Panc1 (cell line): Measurements from ENCODE around the gene ZFYVE21. TPM values are rescaled to one million over a fixed set of nuclear protein-coding genes. Genes with fewer than 3 reads are reported as not detected.

ENCODE experiments used
- ATAC-seq: fragments of 200-7000 bp; cut with Tn5 transposase; 2 replicates; pipeline ENCODE4 v1.9.1; 2020; ENCODE audit warnings: mild to moderate bottlenecking, moderate library complexity
- BruUV-seq: library from RNA; stranded (reverse); fragments of 400-500 nt; replicated peaks from 2 replicates; lab custom pipeline; 2021; lab: Mats Ljungman, UMichigan
- CTCF ChIA-PET: fragments of 300-600 bp; sonication (Branson Sonifier 250); formaldehyde crosslinking; loops from one replicate; lab custom pipeline; 2022; ENCODE audit warnings: antibody characterized with exemption; lab: Charles Lee
- POLR2A ChIA-PET: fragments of 300-600 bp; sonication (Branson Sonifier 250); formaldehyde crosslinking; loops from one replicate; lab custom pipeline; 2022; ENCODE audit warnings: antibody characterized with exemption; lab: Charles Lee
- DNase-seq: peaks from one replicate; pipeline ENCODE4 v3.0.0-alpha.2; 2010; ENCODE audit warnings: low read depth, low spot score
- H3K27ac ChIP-seq: 2 replicates; pipeline ENCODE4 v1.5.1; 2011; ENCODE audit warnings: mild to moderate bottlenecking, low read length, inconsistent platforms
- H3K27me3 ChIP-seq: fragments of 200-500 bp; sonication (Bioruptor generic); 2 replicates; pipeline ENCODE4 v1.6.0; 2014; ENCODE audit warnings: low read length, inconsistent platforms; ENCODE audit not compliant: control insufficient read depth, insufficient read depth
- H3K36me3 ChIP-seq: fragments of 200-500 bp; sonication (Bioruptor generic); 2 replicates; pipeline ENCODE4 v1.5.1; 2014; ENCODE audit warnings: inconsistent platforms, mild to moderate bottlenecking, low read length, moderate library complexity; ENCODE audit not compliant: control insufficient read depth, insufficient read depth
- H3K4me1 ChIP-seq: 2 replicates; pipeline ENCODE4 v1.5.1; 2011; ENCODE audit warnings: inconsistent platforms, mild to moderate bottlenecking, low read length, moderate library complexity; ENCODE audit not compliant: control insufficient read depth, insufficient read depth
- H3K4me3 ChIP-seq, 2 experiments: 2 replicates each; pipeline ENCODE4 v1.5.1; 2011 to 2012; ENCODE audit warnings: low read depth in 2 of 2, low read length in 2 of 2, mild to moderate bottlenecking in 2 of 2, inconsistent platforms in 1 of 2, moderate library complexity in 1 of 2
- H3K9me3 ChIP-seq: fragments of 200-500 bp; sonication (Bioruptor generic); 2 replicates; pipeline ENCODE4 v1.5.1; 2014; ENCODE audit warnings: low read depth, mild to moderate bottlenecking, inconsistent platforms, low read length, moderate library complexity; ENCODE audit not compliant: control insufficient read depth, insufficient read depth
- CTCF ChIP-seq: fragments of 450-650 bp; IDR thresholded peaks from 2 replicates; pipeline ENCODE4 v1.5.1; 2017; ENCODE audit warnings: mild to moderate bottlenecking
- POLR2AphosphoS5 ChIP-seq: IDR thresholded peaks from 2 replicates; pipeline ENCODE4 v1.6.1; 2012; ENCODE audit warnings: mild to moderate bottlenecking, low read depth, low read length, moderate library complexity
- REST ChIP-seq, 2 experiments: IDR thresholded peaks; 2 replicates each; pipeline ENCODE4 v1.6.1; 2011 to 2012; ENCODE audit warnings: low read depth in 2 of 2, control low read depth in 1 of 2, low read length in 1 of 2, mild to moderate bottlenecking in 1 of 2, moderate library complexity in 1 of 2; ENCODE audit not compliant: insufficient read depth in 1 of 2
- SIN3A ChIP-seq: IDR thresholded peaks from 2 replicates; pipeline ENCODE4 v1.6.1; 2012; ENCODE audit warnings: low read depth, mild to moderate bottlenecking, low read length, moderate library complexity, borderline replicate concordance; ENCODE audit not compliant: insufficient read depth
- TCF7L2 ChIP-seq: IDR thresholded peaks from 2 replicates; pipeline ENCODE4 v1.6.1; 2011; ENCODE audit warnings: mild to moderate bottlenecking, low read depth, low read length, inconsistent platforms
- in situ Hi-C: cut with HindIII; loops from 2 replicates; pipeline ENCODE4 v1.10.0; 2016; ENCODE audit warnings: low sequenced_read_pairs, low pct_unique_long_range_greater_than_20kb
- intact Hi-C: fragments of 100-400 bp; cut with micrococcal nuclease; formaldehyde crosslinking; loops from one replicate; pipeline ENCODE4 v1.10.0; 2022; ENCODE audit not compliant: unreplicated experiment
- total RNA-seq: library from RNA; stranded (reverse); gene quantifications from one replicate; pipeline ENCODE4 v1.2.1, GENCODE V29; 2021; ENCODE audit not compliant: unreplicated experiment

ZFYVE21 gene
- total RNA-seq, 1 experiment from 2014 or later = 41.8 TPM

GRCh38 chr14:103732868-103733620 lies 17.4 kb downstream of the ZFYVE21 start (continued):
- no peak for TF ChIP-seq SIN3A

- DNase-seq (no peak), ATAC-seq (no peak)
- Histone ChIP-seq H3K9me3 (no peaks in the 10 kb centered on the region), H3K27me3 (no peaks in the 10 kb centered on the region), H3K36me3 (no peaks in the 10 kb centered on the region; the same call in 1 of the 2 replicates), H3K27ac (no peak overlapping the region), H3K4me1 (no peaks in the 10 kb centered on the region), H3K4me3 (no peak overlapping the region)
- TF ChIP-seq TCF7L2 (no peak), SIN3A (no peak), REST (IDR thresholded peaks at IDR 0.05; ENCODE audit: insufficient read depth in 1 of 2, low read depth in 2 of 2, low read length in 1 of 2) (no peak), POLR2AphosphoS5 (no peak), CTCF (no peak)
- intact Hi-C loops (no loop called here), in situ Hi-C loops (no loop called here)
- no TSS peak for BruUV-seq
- CTCF ChIA-PET = interaction anchor here (0.6 to 1.6 kb wide), 3 partner anchors 75 to 169 kb away, joined by 3 to 6 read pairs (median 5); no protein-coding TSS in a partner anchor
- POLR2A ChIA-PET = no interaction called here
These were observed 18.0 kb downstream of the ZFYVE21 start for GRCh38 chr14:103733651-103734050.

- DNase-seq (no peak), ATAC-seq (no peak)
- TSS peak; percentile 57 for BruUV-seq
- in situ Hi-C loops (no loop called here), intact Hi-C loops (no loop called here)
- H3K4me3 ChIP-seq = no peak overlapping the region
- ChIA-PET POLR2A (no interaction called here), CTCF (interaction anchor here (0.6 to 1.6 kb wide), 4 partner anchors 75 to 360 kb away, joined by 3 to 6 read pairs (median 4); no protein-coding TSS in a partner anchor)
- H3K4me1 ChIP-seq = no peaks in the 10 kb centered on the region
- H3K9me3 ChIP-seq = no peaks in the 10 kb centered on the region
- H3K36me3 ChIP-seq = no peaks in the 10 kb centered on the region; the same call in 1 of the 2 replicates
- TF ChIP-seq CTCF (no peak), SIN3A (no peak), TCF7L2 (no peak), REST (IDR thresholded peaks at IDR 0.05; ENCODE audit: insufficient read depth in 1 of 2, low read depth in 2 of 2, low read length in 1 of 2) (no peak), POLR2AphosphoS5 (no peak)
- no peak overlapping the region for H3K27ac ChIP-seq
- H3K27me3 ChIP-seq = no peaks in the 10 kb centered on the region
These were observed 18.7 kb downstream of the ZFYVE21 start for GRCh38 chr14:103734081-103734888.
